ENCODE results near the gene SEH1L.

GRCh38 chr18:12906773-12907172 is 41.0 kb upstream of the SEH1L start:
- no peak for TF ChIP-seq CTCF (IDR thresholded peaks at IDR 0.05; ENCODE audit: borderline replicate concordance, extremely low read depth, low read length, poor library complexity, severe bottlenecking)
- no peak for TF ChIP-seq EZH2 (IDR thresholded peaks at IDR 0.05; ENCODE audit: borderline replicate concordance, low read depth, low read length, severe bottlenecking)
